ENCODE results near the gene CTSZ.
"Not testable (repeated sequence)": the region's sequence is repeated elsewhere in the genome, so short reads cannot be mapped to it uniquely, and the experiment has no call there.

The CTSZ gene

DNA sequence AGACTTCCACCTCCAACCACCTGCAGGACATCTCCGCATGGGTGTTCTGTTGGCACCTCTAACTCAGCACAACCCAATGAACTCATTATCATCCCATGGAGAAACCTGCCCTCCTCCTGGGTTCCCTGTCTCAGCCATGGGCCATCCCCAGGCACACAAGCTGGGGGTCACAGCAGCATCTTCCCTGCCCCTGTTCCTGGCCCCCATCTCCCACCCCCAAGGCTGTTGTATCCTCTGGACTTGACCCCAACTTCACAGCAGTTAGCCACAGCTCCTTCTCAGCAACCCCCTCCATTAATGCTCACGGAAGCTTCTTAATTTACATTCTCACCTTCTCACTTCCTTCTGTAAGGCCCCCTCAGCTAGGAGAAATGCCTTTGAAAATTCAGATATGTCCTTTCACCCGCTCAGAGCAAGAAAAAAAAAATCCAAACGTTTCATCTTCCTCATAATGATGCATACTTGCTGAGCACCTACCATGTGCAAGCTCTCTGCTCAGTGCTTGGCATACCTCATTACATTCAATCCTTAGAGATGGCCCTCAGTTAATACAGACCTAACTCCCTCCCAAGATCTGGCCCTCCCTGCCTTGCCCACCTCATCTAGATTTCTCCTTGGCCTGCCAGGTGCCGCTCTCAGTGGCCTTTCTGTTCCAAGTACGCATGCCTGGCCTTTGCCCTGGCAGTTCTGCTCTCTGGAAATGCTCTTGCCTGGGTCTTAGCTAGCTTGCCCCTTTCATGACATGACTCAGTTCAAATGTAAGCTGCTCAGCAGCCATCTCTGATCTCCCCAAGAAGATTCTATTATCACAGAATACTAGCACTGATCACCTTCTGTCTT is 28.5 kb downstream of the CTSZ start:
- no peak for DNase-seq

DNA sequence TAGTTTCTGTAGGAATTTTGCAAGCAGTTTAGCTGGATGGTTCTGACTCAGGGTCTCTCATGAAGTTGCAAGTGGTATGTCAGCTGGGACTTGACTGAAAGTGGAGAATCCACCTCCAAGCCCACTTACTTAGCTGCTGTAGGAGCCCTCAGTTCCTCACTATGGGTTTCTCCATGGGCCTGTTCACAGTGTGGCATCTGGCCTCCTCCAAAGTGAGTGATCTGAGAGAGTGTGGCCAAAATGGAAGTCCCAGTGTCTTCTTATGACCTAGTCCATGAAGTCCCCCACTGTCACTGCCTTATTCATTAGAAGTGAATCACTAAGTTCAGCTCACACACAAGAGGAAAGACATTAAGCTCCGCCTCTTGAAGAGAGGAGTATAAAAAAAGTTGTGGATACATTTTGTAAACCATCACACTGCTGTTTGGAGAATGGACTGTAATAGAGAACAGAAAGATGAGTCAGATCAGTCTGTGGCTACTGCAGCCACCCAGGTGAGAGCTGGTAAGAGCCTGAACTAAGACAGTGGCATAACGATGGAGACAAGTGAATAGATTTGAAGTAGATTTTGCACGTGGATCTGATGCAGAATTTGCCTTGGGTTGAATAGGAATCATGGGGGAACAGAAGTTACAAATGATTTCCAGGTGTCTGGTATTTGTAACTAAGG is 30.9 kb downstream of the CTSZ start:
- DNase-seq, result no peak

DNA sequence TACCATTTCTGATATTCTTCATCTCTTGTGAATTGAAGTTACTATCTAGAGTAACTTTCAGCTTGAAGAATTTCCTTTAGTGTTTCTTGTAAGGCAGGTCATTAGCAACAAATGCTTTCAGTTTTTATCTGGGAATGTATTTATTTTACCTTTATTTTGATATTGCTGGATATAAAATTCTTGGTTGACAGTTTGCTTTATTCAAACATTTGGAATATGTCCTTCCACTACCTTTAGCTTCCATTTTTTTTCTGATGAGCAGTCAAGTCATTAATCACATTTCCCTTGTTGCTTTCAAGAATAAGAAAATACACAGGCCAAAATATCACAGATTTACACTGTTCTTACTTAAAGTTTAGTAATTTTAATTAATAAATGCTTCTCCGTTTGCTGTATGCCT is 31.7 kb downstream of the CTSZ start:
- no peak for DNase-seq

DNA sequence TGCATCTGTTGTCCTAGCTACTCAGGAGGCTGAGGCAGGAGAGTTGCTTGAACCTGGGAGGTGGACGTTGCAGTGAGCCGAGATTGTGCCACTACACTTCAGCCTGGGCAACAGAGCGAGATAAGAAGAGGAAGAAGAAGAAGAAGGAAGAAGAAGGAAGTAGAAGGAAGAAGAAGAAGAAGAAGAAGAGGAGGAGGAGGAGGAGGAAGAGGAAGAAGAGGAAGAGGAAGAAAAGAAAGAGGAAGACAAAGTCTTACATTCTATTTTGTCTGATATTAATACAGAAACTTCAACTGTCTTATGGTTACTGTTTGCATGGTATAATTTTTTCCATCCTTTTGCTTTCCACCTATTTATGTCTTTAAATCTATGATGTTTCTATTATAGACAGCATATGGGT is 33.2 kb downstream of the CTSZ start:
- peak in 1 of 2 experiments; percentile 4 for DNase-seq

DNA sequence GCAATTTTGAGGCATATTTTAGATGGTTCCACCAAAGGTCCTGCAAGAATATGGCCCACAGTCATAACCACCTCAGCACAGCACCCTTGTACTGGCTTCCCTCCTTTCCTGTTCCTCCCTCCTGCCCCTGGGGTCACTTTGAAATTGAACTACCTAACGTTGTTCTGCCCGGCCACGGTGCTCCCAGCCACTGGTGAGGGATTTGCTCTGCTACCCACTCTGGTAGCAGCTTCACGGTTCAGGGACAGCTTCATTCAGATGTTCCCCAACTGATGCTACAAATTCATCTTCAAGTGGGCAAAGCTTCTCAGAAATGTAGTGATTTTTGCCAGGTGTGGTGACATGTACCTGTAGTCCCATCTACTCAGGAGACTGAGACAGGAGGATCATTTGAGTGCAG is 33.9 kb downstream of the CTSZ start:
- no peak for DNase-seq

DNA sequence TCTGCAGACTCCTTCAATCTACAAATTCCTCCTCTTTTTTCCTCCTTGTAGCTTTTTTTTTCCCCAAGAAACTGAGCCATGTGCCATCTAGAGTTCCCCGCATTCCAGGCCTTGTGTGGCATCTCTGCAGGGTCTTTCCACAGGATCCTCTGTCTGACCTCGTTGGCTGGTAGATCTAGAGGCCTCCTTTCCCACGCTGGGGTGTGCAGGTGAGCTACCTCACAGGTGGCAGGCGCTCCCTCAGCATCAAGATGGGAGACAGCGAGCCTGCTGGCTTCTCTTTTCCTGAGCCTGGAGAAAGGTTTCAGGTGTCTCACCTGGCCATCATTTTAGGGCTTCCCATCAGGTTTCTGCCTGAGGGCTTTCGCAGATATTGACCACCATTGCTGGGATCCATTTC is 35.6 kb downstream of the CTSZ start:
- DNase-seq, result no peak

DNA sequence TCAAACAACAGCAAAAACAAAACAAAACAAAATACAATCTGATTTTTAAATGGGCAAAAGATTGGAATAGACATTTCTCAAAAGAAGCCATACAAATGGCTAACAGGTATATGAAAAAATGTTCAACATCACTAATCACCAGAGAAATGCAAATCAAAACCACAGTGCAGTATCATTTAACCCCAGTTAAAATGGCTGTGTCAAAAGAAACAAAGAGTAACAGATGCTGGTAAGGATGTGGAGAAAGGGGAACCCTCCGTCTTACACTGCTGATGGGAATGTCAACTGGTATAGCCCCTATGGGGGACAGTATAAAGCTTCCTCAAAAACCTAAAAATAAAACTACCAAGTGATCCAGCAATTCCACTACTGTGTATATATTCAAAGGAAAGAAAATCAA is 36.9 kb downstream of the CTSZ start:
- DNase-seq, result no peak

DNA sequence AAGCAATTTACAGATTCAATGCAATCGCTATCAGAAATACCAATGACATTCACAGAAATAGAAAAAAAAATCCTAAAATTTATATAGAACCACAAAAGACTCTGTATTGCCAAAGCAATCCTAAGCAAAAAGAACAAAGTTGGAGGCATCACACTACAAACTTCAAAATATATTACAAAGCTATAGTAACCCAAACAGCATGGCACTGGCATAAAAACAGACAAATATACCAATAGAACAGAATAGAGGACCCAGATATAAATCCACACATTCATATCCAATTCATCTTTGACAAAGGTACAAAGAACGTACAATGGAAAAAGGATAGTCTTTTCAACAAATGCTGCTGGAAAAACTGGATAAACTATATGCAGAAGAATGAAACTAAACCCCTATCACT is 37.6 kb downstream of the CTSZ start:
- no peak for DNase-seq

DNA sequence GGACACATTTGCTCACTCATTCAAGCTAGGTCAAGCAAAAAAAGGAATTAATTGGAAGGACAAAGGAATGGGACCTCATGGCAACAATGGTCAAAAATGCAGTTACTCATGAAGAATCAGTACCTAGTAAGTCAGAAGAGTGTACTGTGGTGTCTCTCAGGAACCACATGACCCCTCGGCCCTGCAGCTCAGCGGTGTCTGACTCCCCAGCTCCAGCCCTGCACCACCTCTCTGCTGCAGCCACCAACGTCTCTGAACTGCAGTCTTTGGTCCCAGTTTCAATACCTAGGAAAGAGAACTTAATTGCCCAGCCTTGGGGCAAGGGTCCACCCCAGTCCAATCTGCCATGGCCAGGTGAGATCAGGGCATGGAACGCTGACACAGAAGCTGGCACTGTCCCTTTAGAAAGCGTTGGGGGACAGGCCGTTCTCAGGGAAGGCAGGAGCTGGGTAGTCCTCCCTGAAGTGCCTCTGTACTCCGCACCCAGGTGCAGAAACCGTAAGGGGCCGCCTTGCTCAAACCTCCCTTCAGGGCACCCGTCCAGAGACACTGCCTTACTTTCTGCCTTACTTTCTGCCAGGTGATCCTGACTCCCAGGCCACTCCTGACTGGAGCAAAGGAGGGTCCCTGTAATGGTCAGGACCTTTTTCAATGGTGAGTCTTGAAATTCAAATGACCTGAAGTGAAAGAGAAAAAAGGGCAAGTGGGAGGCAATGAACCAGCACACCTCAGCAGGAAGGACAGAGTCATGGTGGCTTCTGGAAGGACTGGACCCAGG is 39.2 kb downstream of the CTSZ start:
- DNase-seq, result no peak

DNA sequence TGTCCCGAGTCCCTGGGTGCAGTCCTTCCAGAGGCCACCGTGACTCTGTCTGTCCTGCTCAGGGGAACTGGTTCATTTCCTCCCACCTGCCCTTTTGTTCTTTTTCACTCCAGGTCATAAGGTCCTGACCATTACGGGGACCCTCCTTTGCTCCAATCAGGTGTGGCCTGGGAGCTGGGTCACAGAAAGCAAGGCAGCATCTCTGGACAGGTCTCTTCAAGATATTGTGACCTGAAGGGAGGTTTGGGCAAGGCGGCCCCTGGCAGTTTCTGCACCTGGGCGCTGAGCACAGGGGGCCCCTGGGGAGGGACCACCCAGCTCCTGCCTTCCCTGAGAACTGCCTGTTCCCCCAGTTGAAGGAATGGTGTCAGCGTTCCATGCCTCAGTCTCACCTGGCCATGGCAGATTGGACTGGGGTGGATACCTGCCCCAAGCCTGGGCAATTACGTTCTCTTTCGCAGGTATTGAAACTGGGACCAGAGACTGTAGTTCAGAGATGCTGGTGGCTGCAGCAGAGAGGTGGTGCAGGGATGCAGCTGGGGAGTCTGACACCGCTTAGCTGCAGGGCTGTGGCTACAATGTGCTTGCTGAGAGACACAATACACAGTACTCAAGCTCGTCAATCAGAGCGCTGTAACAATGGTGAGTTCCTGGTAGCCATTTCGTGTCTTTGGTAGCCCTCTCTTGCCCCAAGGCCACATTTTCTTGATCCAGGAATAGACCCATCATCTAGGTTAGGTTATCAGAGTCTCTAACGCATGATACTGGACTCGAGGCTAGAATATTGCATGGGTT is 41.6 kb downstream of the CTSZ start:
- DNase-seq, result no peak

DNA sequence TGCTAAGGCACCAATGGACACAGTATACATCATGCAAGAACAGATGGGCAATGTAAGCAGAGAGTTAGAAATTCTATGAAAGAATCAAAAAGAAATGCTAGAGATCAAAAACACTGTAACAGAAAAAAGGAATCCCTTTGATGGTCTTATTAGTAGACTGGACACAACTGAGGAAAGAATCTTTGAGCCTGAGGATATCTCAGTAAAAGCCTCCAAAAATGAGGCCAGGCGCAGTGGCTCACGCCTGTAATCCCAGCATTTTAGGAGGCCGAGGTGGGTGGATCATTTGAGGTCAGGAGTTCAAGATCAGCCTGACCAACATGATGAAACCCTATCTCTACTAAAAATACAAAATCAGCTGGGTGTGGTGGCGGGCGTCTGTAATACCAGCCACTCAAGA is 43.1 kb downstream of the CTSZ start:
- not testable (repeated sequence) for DNase-seq

DNA sequence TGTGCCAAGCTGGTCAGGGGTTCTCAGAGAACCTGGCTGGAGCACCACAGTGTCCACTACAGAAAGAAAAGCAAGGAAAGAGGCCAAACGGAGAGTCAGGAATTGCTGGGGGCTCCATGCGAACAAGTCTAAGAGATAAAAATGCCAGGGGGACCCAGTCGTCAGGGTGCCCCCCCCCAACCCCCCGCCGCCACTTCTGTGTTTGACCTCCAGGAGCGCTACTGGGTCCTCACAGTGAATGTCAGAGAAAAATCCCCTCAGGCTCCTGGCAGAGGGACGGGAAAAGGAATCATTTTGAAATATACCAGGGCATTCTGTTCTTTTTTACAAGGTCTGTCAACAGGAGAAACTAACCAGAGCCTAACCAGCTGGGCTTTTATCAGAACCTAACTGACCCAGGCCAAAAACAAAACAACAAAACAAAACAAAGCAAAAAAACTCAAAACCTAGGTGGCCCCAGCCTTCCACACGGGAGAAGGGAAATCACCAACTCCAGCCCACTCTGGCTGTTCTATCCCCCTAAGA is 43.9 kb downstream of the CTSZ start:
- DNase-seq, result no peak

DNA sequence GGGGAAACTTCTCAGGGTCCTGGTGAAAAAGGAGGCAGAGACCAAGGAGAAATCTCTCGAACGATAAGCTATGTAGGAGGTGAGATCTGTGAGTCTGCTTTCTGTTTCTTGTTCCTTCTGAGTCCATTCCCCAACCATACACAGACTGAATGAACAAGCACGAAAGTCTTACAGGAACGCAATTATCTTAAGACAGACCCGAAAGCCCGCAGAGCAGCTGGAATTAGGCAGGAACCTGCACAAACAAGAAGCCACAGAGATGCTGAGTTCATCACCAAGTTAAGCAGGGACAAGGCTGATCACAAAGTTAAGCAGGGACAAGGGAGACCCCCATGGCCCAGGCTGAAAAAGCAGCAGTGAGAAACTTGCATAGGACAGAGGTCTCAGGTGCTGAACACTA is 47.4 kb downstream of the CTSZ start:
- DNase-seq, result no peak

DNA sequence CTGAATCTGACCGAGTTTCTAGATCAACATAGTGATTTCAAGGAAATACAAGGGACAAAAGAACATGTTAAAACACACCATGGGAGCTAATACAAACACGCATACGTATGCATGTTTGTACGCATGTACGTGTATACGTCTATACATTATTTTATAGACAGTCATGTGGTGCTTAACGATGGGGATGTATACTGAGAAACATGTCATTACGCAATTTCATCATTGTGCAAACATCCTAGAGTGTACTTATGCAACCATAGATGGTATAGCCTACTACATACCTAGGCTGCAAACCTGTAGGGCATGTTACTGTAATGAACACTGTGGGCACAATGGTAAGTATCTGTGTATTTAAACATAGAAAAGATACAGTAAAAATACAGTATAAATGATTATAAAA is 51.0 kb downstream of the CTSZ start:
- peak; percentile 44 to 50 for DNase-seq

DNA sequence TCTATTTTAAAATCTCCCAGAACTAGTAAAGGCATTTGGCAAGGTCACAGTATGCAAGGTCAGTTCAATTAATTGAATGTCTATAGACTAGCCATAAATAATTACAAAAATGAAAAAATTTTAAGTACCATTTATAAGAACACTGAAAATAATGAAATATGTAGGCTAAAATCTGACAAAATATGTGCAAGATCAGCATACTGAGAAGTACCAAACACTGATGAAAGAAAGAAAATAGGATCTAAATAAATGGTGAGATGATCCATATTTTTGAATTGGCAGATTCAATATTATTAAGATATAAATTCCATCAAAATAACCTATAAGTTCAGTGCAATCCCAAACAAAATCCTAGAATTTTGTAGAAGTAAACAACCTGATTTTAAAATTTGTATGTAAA is 54.0 kb downstream of the CTSZ start:
- DNase-seq, result no peak

DNA sequence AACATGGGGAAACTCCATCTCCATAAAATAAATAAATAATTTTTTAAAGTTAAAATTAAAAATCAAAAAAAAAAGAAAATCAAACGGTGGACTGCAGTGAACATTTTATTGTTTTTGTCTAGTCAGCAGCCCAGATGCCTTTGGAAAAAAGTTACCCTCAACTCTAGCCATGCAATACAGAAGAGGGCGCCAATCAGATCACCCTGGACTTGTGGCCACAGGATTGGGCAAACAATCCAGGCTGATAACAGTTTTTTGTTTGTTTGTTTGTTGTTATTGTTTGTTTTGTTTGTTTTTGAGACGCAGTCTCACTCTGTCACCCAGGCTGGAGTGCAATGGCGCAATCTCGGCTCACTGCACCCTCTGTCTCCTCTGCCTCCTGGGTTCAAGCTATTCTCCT is 56.5 kb downstream of the CTSZ start:
- DNase-seq, result no peak

DNA sequence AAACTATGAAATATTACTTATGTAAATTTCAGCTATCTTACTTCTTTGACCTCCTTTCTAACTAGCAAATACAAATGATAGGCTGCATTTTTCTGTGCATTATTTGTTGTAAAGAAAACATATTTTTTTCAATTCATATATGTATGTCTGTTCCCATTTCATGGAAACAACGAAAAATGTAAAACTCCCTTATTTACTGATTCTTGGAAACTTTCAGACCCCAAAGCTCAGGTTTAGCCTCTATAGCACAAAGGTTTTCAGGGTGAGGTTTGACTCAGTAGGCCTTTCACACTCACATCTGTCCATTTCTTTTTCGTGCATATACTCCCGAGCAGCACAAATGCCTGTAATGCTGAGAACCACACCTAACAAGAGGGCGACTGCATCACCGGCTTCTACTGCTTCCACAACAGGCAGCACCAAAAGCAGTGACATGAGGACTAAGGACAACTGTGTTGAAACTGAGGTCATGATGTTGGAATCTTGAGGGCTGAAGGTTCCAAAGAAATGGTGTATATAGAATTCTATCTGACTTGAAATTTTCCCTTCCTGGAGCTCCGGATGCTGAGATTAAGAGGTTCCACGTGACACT is 59.2 kb downstream of the CTSZ start:
- not testable (repeated sequence) for DNase-seq

DNA sequence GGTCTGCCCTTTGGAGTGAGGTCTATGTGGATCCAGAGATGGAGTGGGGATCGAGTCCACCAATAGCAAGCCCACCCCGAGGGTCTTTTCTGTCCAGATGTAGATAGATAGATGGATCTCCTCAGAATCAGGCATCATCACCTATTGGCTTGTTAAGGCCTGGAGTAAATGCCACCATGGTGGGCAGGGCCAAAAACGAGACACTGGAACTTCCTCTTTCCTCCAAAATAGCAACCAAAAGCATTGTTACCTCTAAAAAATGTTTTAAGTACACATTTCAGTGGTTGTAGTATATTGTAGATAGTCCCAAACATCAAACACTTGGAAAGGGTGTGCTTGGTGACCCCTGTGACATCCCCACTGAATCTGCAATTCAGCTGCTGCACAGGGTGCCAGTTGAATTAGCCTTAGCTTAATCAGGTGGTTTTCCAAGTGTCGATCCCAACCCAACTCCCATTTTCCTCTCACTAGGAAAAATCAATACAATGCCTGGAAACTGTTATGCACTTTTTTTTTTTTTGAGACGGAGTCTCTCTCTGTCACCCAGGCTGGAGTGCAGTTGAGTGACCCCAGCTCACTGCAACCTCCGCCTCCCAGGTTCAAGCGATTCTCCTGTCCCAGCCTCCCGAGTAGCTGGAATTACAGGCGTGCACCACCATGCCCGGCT is 61.0 kb downstream of the CTSZ start:
- no peak for DNase-seq
